Effector memory CD4-positive, alpha-beta T cell (primary cell): ENCODE measurements around the gene CPEB3.
"Not testable (repeated sequence)": the region's sequence is repeated elsewhere in the genome, so short reads cannot be mapped to it uniquely, and the experiment has no call there.

Source experiments
- DNase-seq, 3 donors: peaks; one replicate each; pipeline ENCODE4 v3.0.0-alpha.2; 2020
- H3K27ac ChIP-seq: 2 replicates; pipeline ENCODE4 v1.7.0; 2013; ENCODE audit warnings: mild to moderate bottlenecking, low read length, moderate library complexity; ENCODE audit not compliant: insufficient read depth, poor library complexity, severe bottlenecking
- H3K27me3 ChIP-seq: replicated peaks from 2 replicates; pipeline ENCODE4 v1.7.0; 2013; ENCODE audit warnings: mild to moderate bottlenecking, low read length; ENCODE audit not compliant: insufficient read depth, control insufficient read depth, poor library complexity, severe bottlenecking
- H3K36me3 ChIP-seq: 2 replicates; pipeline ENCODE4 v1.7.0; 2013; ENCODE audit warnings: mild to moderate bottlenecking, low read length, moderate library complexity; ENCODE audit not compliant: control insufficient read depth, insufficient read depth
- H3K4me1 ChIP-seq: 2 replicates; pipeline ENCODE4 v1.7.0; 2013; ENCODE audit warnings: low read length, mild to moderate bottlenecking; ENCODE audit not compliant: control insufficient read depth, insufficient read depth, poor library complexity, severe bottlenecking
- H3K4me3 ChIP-seq: 2 replicates; pipeline ENCODE4 v1.7.0; 2013; ENCODE audit warnings: low read length, low read depth, mild to moderate bottlenecking; ENCODE audit not compliant: insufficient read depth, poor library complexity, severe bottlenecking
- H3K9me3 ChIP-seq: 2 replicates; pipeline ENCODE4 v1.7.0; 2013; ENCODE audit warnings: mild to moderate bottlenecking, low read length, moderate library complexity; ENCODE audit not compliant: control insufficient read depth

CPEB3 gene

DNA sequence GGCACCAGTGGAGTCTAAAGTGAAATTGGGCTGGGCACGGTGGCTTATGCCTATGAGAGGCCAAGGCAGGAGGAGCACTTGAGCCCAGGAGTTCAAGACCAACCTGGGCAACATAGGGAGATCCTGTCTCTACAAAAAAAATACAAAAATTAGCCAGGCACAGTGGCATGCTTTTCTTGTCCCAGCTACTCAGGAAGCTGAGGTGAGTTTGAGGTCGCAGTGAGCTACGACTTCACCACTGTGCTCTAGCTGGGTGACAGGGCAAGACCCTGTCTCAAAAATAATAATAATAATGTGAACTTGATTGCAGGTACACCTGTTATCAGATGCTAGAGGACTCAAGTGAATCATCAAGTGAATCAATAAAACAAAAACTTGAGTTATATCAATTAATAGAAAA is 259.3 kb downstream of the CPEB3 start:
- DNase-seq, result no peak
- Histone ChIP-seq H3K27ac (no peak overlapping the region), H3K36me3 (peaks cover 29% of the 10 kb centered on the region), H3K4me1 (no peaks in the 10 kb centered on the region), H3K27me3 (no peaks in the 10 kb centered on the region), H3K4me3 (no peak overlapping the region), H3K9me3 (no peaks in the 10 kb centered on the region)

DNA sequence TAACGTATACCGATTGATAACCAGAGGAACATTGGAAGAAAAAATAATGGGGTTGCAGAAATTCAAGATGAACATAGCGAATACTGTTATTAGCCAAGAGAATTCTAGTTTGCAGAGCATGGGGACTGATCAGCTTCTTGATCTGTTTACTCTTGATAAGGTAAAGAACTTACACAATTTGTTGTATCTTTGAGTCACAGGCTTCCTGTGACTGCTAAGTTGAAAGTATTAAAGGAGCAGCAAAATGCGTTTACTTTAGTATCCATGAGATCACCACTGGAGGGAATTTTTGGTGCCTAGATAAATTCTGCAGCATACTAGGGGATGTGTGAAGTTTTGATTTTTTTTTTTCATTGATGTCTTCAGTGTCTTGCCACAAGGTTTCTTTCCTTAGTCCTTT is 263.7 kb downstream of the CPEB3 start:
- DNase-seq, result no peak

DNA sequence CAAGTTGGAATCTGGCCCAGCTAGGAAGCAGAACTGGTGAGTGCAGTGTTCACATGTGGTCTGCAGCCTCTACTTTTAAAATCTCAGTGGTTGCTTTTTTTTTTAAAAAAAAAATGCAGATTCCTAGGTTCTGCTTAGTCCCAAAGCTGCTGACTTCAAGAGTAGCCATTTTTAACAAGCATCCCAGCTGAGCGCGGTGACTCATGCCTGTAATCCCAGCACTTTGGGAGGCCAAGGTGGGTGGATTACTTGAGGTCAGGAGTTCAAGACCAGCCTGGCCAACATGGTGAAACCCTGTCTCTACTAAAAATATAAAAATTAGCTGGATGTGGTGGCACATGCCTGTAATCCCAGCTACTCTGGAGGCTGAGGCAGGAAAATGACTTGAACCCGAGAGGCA is 265.5 kb downstream of the CPEB3 start:
- not testable (repeated sequence) for H3K4me3 ChIP-seq, DNase-seq, H3K27me3 ChIP-seq, H3K9me3 ChIP-seq, H3K27ac ChIP-seq, H3K4me1 ChIP-seq
- peaks cover 69% of the 10 kb centered on the region for H3K36me3 ChIP-seq

More for the DNA sequence above, 263.7 kb downstream of the CPEB3 start:
- Histone ChIP-seq H3K36me3 (peaks cover 62% of the 10 kb centered on the region), H3K9me3 (no peaks in the 10 kb centered on the region), H3K27ac (no peak overlapping the region), H3K4me1 (no peaks in the 10 kb centered on the region), H3K27me3 (no peaks in the 10 kb centered on the region), H3K4me3 (no peak overlapping the region)

DNA sequence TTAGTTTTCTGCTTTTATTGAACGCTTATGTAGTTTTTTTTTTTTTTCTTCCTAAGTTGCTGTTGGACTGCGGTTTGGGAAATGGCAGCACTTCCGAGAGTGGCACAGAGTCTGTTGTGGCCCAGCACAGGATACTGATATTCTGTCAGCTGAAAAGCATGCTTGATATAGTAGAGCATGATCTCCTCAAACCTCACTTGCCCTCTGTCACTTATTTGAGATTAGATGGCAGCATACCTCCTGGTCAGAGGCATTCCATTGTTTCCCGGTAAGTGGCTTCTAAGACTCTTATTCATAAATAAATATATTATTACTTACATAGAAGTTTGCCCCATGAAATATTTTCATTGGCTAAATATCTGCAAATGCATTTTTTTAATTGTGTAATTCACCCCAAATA is 266.2 kb downstream of the CPEB3 start:
- no peaks in the 10 kb centered on the region for H3K4me1 ChIP-seq
- no peak for DNase-seq
- peaks cover 69% of the 10 kb centered on the region for H3K36me3 ChIP-seq
- no peak overlapping the region for H3K4me3 ChIP-seq
- H3K27ac ChIP-seq, result no peak overlapping the region
- H3K27me3 ChIP-seq, result no peaks in the 10 kb centered on the region
- no peaks in the 10 kb centered on the region for H3K9me3 ChIP-seq

DNA sequence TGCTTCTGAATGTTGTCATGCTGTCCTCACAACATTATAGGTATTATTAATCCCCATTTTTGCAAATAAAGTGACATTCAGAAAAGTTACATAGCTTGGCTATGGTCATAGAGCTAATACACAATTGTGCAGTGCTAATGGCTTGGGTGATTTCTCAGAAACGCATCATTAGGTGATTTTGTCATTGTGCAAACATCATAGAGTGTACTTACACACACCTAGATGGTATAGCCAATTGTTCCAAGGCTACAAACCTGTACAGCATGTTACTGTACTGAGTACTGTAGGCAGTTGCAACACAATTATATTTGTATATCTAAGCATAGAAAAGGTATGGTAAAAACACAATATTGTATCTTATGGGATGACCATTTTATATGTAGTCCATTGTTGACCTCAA is 276.3 kb downstream of the CPEB3 start:
- no peak overlapping the region for H3K27ac ChIP-seq
- DNase-seq, result no peak
- H3K36me3 ChIP-seq, result peaks cover 40% of the 10 kb centered on the region
- no peak overlapping the region for H3K4me3 ChIP-seq
- no peaks in the 10 kb centered on the region for H3K9me3 ChIP-seq
- H3K27me3 ChIP-seq, result no peaks in the 10 kb centered on the region
- H3K4me1 ChIP-seq, result no peaks in the 10 kb centered on the region

DNA sequence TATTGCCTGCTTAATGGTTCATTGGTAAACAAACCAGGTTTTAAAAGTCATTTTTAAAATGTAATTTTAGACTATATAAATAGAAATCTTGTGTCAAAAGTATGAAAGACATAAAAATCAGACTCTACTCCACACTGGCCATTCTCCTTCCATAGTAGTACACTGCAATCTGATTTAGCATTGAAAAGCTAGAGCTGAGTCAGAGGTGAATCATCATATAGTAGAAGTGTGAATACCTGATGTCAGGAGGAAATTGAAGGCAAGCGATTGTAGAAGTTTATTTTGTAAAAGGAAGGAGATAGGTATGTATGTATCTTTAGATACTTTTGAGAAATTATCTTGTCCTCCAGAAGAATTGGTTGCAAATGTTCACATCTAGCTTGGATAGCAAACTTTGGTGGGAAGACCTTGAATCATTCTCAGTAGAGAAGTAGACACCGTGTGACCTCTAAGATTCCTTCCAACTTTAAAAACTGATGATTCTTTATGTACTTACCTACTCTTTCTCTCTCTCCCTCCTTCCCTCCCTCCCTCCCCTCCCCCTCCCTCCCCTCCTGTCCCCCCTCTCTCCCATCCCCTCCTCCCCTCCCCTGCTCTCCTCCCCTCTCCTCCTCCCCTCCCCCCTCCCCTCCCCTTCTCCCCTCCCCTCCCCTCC is 279.2 kb downstream of the CPEB3 start:
- DNase-seq, result no peak

DNA sequence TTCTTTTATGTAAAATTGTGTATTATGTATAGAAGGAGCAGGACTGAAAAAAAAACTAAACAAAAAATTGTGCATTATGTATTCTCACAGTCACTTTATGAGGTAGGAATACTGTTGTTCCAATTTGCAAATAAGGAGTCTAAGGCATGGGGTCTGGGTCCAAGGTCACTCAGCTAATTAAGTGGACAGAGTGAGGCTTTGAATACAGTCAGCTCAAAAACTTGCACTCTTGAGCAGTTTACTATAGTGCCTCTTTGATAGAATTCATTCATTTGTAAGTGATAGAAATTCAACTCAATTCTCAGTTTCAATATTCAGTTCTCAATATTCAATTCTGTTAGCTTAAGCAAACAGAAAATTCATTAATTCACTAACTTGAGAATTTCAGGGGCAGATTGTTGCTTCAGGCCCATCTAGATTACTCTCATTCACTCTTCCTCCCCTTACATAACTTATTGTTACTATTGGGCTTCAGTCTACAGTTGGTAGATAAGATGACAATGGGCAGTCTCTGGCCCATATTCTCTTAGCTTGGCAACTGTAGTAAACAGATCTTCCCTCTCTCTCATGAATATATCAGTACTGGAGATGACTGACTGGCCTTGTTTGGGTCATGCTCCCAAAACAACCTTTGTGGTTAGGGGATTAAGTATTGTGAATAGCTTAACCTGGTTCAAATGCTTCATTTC is 280.7 kb downstream of the CPEB3 start:
- H3K4me3 ChIP-seq, result no peak overlapping the region
- H3K4me1 ChIP-seq, result peaks cover 4% of the 10 kb centered on the region
- no peak for DNase-seq
- H3K9me3 ChIP-seq, result no peaks in the 10 kb centered on the region
- H3K27me3 ChIP-seq, result no peaks in the 10 kb centered on the region
- H3K36me3 ChIP-seq, result peaks cover 22% of the 10 kb centered on the region
- H3K27ac ChIP-seq, result no peak overlapping the region

More for the DNA sequence above, 279.2 kb downstream of the CPEB3 start:
- Histone ChIP-seq H3K9me3 (no peaks in the 10 kb centered on the region), H3K4me1 (peaks cover 4% of the 10 kb centered on the region), H3K27ac (no peak overlapping the region), H3K27me3 (no peaks in the 10 kb centered on the region), H3K4me3 (no peak overlapping the region), H3K36me3 (peaks cover 22% of the 10 kb centered on the region)

DNA sequence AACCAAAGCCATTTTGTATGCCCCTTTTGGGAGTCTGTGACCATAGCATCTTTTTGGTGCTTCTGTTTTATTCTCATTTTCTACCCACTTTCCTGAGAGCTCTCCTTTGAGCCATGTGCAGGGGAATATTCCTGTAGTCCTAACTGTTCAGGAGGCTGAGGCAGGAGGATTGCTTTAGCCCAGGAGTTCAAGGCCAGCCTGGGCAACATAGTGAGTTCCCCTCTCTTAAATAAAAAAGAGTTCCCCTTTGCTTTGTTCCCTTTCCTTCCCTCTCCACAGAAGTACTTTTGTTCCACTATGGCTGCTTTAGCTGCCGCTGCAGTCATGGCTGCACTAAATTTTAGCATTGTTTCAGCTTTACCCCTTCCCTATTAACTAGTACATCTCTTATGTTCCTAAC is 281.4 kb downstream of the CPEB3 start:
- Histone ChIP-seq H3K27ac (no peak overlapping the region), H3K4me1 (peaks cover 4% of the 10 kb centered on the region), H3K36me3 (peaks cover 17% of the 10 kb centered on the region), H3K4me3 (no peak overlapping the region), H3K27me3 (no peaks in the 10 kb centered on the region), H3K9me3 (no peaks in the 10 kb centered on the region)
- DNase-seq, result no peak

DNA sequence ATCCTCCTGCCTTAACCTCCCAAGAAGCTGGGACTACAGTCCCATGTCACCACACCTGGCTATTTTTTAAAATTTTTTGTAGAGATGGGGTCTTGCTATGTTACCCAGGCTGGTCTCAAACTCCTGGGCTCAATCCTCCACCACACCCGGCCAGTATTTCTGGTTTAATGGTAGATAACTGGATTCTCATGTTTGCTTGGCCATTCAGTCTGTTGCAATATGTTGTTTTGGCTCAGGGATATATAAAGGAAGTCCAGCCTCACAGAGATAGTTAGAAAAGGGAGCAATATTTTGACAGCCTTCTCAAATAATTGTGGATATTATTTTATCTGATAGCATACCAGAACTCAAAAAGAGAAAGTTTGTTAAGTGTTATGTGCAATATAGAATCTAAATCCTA is 284.9 kb downstream of the CPEB3 start:
- Histone ChIP-seq H3K4me1 (peaks cover 4% of the 10 kb centered on the region), H3K36me3 (peaks cover 7% of the 10 kb centered on the region)
- DNase-seq, result no peak

DNA sequence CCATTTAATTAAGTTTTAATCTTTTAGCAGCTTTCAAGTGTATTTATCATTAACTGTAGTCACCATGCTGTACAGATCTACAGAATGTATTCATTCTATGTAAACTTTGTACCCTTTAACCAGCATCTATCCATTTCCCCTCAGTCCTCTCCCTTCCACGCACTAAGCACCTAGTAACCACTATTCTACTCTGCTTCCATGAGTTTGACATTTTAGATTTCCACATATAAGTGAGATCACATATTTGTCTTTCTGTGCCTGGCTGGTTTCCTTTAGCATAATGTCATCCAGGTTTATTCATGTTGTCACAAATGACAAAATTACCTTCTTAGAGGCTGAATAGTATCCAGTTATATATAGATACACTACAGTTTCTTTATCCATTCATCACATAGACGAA is 287.6 kb downstream of the CPEB3 start:
- H3K27ac ChIP-seq, result no peak overlapping the region
- H3K4me3 ChIP-seq, result no peak overlapping the region
- H3K36me3 ChIP-seq, result no peaks in the 10 kb centered on the region
- no peaks in the 10 kb centered on the region for H3K4me1 ChIP-seq
- no peaks in the 10 kb centered on the region for H3K27me3 ChIP-seq
- DNase-seq, result no peak
- no peaks in the 10 kb centered on the region for H3K9me3 ChIP-seq

More for the DNA sequence above, 284.9 kb downstream of the CPEB3 start:
- no peak overlapping the region for H3K27ac ChIP-seq
- H3K9me3 ChIP-seq, result no peaks in the 10 kb centered on the region
- H3K4me3 ChIP-seq, result no peak overlapping the region
- H3K27me3 ChIP-seq, result no peaks in the 10 kb centered on the region
